ENCODE results near the gene DYRK3. TPM values are rescaled to one million over a fixed set of nuclear protein-coding genes. Genes with fewer than 3 reads are reported as not detected.

Gene DYRK3
- total and polyA plus RNA-seq, 2 of the 13 experiments (the other 11 are each of a cell fraction or from before 2014, with no cell fraction given): 0.48 to 2.8 TPM

GRCh38 chr1:206612129-206612876 lies 23.0 kb upstream of the DYRK3 start, which contains the start of gene EIF2D (continued):
- TF ChIP-seq ZNF512B (CRISPR knock-in tag; IDR thresholded peaks at IDR 0.05; ENCODE audit: borderline replicate concordance): 0 out of 2 replicates have a peak, but pooled peaks have one; percentile 55
- peak; percentile 79; the same call in 1 of the 2 replicates for TF ChIP-seq SIX4 (CRISPR knock-in tag; IDR thresholded peaks at IDR 0.05)
- TF ChIP-seq DNMT1 (CRISPR knock-in tag; IDR thresholded peaks at IDR 0.05): no peak; the same call in none of the 2 replicates
- TF ChIP-seq ZNF567 (CRISPR knock-in tag; IDR thresholded peaks at IDR 0.05; ENCODE audit: borderline replicate concordance): peak; percentile 92; the same call in 1 of the 2 replicates
- TF ChIP-seq ZNF652 (CRISPR knock-in tag; IDR thresholded peaks at IDR 0.05; ENCODE audit: borderline replicate concordance, low read depth): no peak
- no peak; the same call in 1 of the 2 replicates for TF ChIP-seq STAT6 (CRISPR knock-in tag; IDR thresholded peaks at IDR 0.05; ENCODE audit: borderline replicate concordance)
- peak; percentile 83; the same call in 1 of the 2 replicates for TF ChIP-seq KLF11 (CRISPR knock-in tag; IDR thresholded peaks at IDR 0.05)
- peak; percentile 76 for TF ChIP-seq POLR2AphosphoS5 (IDR thresholded peaks at IDR 0.05; ENCODE audit: low read depth, low read length)
- TF ChIP-seq ZNF280D (CRISPR knock-in tag; IDR thresholded peaks at IDR 0.05): peak; percentile 64; the same call in 1 of the 2 replicates
- TF ChIP-seq PAXIP1 (CRISPR knock-in tag; conservative IDR thresholded peaks at IDR 0.05): peak; percentile 77
- TF ChIP-seq ZSCAN31 (CRISPR knock-in tag; IDR thresholded peaks at IDR 0.05; ENCODE audit: low read depth): peak; percentile 94
- peak; percentile 97 for TF ChIP-seq ZSCAN9 (CRISPR knock-in tag; IDR thresholded peaks at IDR 0.05; ENCODE audit: borderline replicate concordance)
- TF ChIP-seq HES4 (CRISPR knock-in tag; IDR thresholded peaks at IDR 0.05; ENCODE audit: borderline replicate concordance): peak; percentile 77; the same call in 1 of the 2 replicates
- TF ChIP-seq ZSCAN21 (CRISPR knock-in tag; IDR thresholded peaks at IDR 0.05; ENCODE audit: borderline replicate concordance): peak; percentile 97
